WERI-Rb-1 (cell line): ENCODE data around the gene IRF5.
A peak's percentile ranks its signal among the peaks of the same experiment; 100 is the strongest.

Source experiments
- DNase-seq: peaks from one replicate; pipeline ENCODE4 v3.0.0-alpha.2; 2020
- H3K27ac ChIP-seq: fragments of 250-450 bp; sonication (Bioruptor Pico); 2 replicates; pipeline ENCODE4 v1.5.1; 2020; ENCODE audit warnings: mild to moderate bottlenecking, moderate library complexity
- H3K27me3 ChIP-seq: fragments of 250-450 bp; sonication (Bioruptor Pico); 2 replicates; pipeline ENCODE4 v1.5.1; 2021; ENCODE audit warnings: mild to moderate bottlenecking, low read depth, moderate library complexity; ENCODE audit not compliant: insufficient read depth, severe bottlenecking
- H3K36me3 ChIP-seq: fragments of 250-450 bp; sonication (Bioruptor Pico); 2 replicates; pipeline ENCODE4 v1.5.1; 2020; ENCODE audit warnings: mild to moderate bottlenecking, moderate library complexity
- H3K4me3 ChIP-seq: 2 replicates; pipeline ENCODE4 v1.5.1; 2011; ENCODE audit warnings: low read depth, mild to moderate bottlenecking, control low read depth, low read length
- H3K9me3 ChIP-seq: fragments of 250-450 bp; sonication (Bioruptor Pico); 2 replicates; pipeline ENCODE4 v1.5.1; 2021; ENCODE audit warnings: mild to moderate bottlenecking, moderate library complexity; ENCODE audit not compliant: severe bottlenecking
- TF ChIP-seq, protein P1 (sequence below): IDR thresholded peaks from 2 replicates; pipeline ENCODE4 v1.5.1; 2011; ENCODE audit warnings: low read depth, mild to moderate bottlenecking, control low read depth, inconsistent platforms, low read length

Gene IRF5, protein sequence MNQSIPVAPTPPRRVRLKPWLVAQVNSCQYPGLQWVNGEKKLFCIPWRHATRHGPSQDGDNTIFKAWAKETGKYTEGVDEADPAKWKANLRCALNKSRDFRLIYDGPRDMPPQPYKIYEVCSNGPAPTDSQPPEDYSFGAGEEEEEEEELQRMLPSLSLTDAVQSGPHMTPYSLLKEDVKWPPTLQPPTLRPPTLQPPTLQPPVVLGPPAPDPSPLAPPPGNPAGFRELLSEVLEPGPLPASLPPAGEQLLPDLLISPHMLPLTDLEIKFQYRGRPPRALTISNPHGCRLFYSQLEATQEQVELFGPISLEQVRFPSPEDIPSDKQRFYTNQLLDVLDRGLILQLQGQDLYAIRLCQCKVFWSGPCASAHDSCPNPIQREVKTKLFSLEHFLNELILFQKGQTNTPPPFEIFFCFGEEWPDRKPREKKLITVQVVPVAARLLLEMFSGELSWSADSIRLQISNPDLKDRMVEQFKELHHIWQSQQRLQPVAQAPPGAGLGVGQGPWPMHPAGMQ

DNA sequence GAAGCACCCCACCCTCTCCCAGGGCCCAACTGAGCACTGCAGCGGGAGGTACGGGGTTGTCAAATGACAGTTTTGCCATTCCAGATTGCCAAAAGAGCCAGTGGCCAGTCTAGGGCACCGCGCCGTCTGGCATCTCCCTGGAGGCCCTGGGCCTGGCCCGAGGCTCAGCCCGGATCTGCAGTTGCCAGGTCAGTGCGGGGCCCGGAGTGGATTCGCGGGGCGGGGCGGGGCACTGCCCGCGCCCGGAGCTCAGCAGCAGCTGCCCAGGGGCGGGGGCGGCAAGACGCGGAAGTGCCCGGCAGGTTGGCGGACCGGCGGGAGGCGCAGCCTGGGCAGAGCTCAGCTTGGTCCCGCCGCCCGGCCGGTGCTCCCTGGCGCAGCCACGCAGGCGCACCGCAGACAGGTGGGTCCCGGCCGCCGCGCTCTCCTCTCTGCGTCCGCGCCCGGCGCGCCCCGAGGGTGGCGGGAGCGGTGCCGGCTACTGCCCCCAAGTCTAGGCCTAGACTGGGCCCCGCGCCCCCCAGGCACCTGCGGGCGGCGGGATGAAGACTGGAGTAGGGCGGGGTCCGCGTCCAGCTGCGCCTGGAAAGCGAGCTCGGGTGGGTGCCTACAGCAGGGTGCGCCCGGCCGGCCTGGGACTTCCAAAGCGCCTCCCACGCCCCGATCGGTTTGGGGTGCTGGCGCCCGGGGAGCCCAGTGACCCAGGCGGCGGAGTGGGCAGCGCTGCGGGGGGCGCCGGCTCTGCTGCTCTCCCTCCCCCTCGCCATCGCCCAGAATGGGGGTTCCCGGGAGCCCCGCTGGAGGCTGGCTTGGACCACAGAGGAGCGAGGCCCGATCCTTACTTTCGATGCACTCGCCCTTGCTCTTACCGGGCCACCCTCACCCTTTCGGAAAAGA lies at the start of gene IRF5:
Gene IRF5, plus strand, starts transcription at position 281 of the 897 bp plus-strand sequence. CDS start 4,155 bp downstream, outside the sequence.
- Histone ChIP-seq H3K27me3 (no peaks in the 10 kb centered on the region), H3K4me3 (peak within 1 kb of the TSS; percentile 59), H3K36me3 (no peaks in the 10 kb centered on the region), H3K9me3 (no peaks in the 10 kb centered on the region), H3K27ac (no peak within 1 kb of the TSS)
- DNase-seq, result peak; percentile 41
- TF ChIP-seq, protein P1, sequence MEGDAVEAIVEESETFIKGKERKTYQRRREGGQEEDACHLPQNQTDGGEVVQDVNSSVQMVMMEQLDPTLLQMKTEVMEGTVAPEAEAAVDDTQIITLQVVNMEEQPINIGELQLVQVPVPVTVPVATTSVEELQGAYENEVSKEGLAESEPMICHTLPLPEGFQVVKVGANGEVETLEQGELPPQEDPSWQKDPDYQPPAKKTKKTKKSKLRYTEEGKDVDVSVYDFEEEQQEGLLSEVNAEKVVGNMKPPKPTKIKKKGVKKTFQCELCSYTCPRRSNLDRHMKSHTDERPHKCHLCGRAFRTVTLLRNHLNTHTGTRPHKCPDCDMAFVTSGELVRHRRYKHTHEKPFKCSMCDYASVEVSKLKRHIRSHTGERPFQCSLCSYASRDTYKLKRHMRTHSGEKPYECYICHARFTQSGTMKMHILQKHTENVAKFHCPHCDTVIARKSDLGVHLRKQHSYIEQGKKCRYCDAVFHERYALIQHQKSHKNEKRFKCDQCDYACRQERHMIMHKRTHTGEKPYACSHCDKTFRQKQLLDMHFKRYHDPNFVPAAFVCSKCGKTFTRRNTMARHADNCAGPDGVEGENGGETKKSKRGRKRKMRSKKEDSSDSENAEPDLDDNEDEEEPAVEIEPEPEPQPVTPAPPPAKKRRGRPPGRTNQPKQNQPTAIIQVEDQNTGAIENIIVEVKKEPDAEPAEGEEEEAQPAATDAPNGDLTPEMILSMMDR, result no peak

DNA sequence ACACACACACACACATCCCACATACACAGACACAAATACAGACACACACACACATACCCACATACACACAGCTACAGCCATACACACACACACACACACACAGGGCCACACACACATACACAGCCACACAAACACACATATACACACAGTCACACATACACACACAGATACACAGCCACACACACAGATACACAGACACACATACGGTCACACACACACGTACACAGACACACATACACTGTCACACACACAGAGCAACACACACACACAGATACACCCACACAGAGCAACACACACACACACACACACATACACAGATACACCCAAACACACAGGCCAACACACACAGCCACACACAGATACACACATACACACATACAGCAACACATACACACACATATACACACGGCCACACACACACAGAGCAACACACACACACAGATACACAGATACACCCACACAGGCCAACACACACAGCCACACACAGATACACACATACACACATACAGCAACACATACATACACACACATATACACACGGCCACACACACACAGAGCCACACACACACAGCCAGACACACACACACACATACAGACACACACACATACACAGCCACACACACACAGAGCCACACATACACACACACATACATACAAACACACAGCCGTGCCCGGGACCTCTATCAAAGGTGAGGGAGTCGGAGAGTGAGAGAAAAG lies 49.5 kb upstream of the IRF5 start:
- TF ChIP-seq, protein P1, result no peak
- Histone ChIP-seq H3K36me3 (no peaks in the 10 kb centered on the region), H3K27me3 (peaks cover 10% of the 10 kb centered on the region), H3K9me3 (no peaks in the 10 kb centered on the region), H3K4me3 (no peak overlapping the region), H3K27ac (no peak overlapping the region)
- DNase-seq, result no peak

- no peak overlapping the region for H3K27ac ChIP-seq
- DNase-seq, result no peak
These were observed 49.0 kb upstream of the IRF5 start for GRCh38 chr7:128888756-128889095.

DNA sequence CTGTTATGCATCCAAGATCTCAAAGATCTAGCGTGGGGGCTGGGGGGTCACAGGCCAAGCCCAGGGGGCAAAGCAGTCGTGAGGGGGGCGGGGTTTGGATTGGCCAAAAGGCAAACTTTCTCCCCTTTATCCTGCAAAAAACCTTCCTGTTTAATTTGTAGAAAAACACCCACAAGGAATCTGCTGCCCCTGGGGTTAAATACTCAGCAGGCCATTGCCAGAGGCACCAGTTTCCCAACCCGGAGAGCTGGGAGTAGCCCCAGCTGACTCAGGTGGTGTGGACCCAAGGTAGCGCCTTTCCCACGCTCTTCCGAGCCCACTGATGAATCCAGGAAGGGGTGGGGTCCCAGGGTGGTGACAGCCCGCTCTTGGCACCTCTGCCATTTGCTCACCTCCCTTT lies 48.6 kb upstream of the IRF5 start:
- TF ChIP-seq, protein P1, result no peak
- Histone ChIP-seq H3K36me3 (no peaks in the 10 kb centered on the region), H3K27me3 (peaks cover 10% of the 10 kb centered on the region), H3K4me3 (no peak overlapping the region), H3K9me3 (no peaks in the 10 kb centered on the region), H3K27ac (no peak overlapping the region)
- no peak for DNase-seq

More at GRCh38 chr7:128888756-128889095, 49.0 kb upstream of the IRF5 start:
- no peaks in the 10 kb centered on the region for H3K9me3 ChIP-seq
- no peak overlapping the region for H3K4me3 ChIP-seq
- H3K27me3 ChIP-seq, result peaks cover 10% of the 10 kb centered on the region
- no peaks in the 10 kb centered on the region for H3K36me3 ChIP-seq
- TF ChIP-seq, protein P1, result no peak

GRCh38 chr7:128890306-128891109 lies 47.2 kb upstream of the IRF5 start:
- peak; percentile 67 for DNase-seq
- Histone ChIP-seq H3K27ac (no peak overlapping the region), H3K4me3 (peak overlapping the region; percentile 35), H3K27me3 (peaks cover 10% of the 10 kb centered on the region), H3K36me3 (no peaks in the 10 kb centered on the region), H3K9me3 (no peaks in the 10 kb centered on the region)
- TF ChIP-seq, protein P1, result no peak
